ENCODE results near the gene MASP1.
"Not testable (repeated sequence)": the region's sequence is repeated elsewhere in the genome, so short reads cannot be mapped to it uniquely, and the experiment has no call there.

MASP1 gene

DNA sequence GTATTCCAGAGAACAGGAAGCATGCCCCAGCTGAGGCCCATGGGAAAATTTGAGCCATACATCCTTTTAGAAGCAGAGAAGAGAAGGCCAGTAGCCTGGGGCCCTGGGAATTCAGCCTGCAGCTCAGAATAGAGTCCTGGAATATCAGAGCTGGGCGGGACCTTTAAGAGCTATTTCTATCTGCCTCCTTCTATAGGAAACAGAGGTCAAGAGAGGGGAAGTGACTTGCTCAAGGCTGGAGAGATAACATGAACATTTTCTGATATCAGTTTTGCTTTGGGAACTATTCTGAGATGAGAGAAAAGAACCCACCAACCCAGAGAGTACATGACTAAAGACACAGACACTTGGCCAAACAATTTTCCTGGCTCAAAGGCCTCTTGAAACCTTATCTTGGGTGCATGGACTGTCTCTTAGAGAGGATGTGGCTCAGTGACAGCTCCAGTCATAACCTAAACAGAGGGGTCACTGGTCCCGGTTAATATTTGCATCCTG is 26.0 kb downstream of the MASP1 start:
- no peak for DNase-seq (ENCODE audit: low read depth in 2 of 2)

DNA sequence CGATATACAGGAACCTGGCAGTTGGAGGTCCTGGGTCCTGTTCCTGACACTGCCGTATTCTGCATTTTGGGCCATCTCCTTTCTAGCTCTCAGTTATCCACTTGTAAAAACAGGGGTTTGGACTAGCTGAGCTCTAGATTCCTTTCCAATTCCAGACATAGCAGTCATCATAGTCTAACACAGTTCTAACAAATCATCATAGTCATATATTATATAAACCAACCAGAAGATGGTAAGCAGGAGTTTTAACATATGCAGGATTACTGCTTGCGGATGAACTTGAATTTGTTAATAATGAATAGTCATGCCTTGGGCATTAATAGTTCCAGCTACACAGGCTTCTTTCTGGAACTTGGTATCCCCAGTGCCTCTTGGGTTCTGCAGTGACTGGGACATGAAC is 26.6 kb downstream of the MASP1 start:
- no peak for DNase-seq (ENCODE audit: low read depth in 2 of 2)

DNA sequence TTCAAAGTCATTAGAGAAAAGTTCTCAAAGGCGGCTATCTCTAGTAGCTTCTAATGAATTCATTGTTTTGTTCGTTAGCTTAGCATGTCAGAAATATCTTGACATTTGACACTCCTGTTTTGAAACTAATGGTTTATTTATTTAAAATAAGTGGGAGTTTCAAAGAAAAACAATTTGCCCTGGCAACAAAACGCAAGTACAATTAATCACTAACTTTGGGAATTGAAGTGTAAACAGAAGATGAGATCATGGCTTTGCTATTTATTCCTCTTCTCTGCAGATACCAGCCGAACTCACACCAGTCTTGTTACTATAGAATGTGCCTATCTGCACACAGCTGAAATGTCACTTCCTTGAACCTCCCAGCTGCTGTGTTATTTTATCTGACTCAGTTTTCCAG is 27.5 kb downstream of the MASP1 start:
- no peak for DNase-seq (ENCODE audit: low read depth in 2 of 2)

DNA sequence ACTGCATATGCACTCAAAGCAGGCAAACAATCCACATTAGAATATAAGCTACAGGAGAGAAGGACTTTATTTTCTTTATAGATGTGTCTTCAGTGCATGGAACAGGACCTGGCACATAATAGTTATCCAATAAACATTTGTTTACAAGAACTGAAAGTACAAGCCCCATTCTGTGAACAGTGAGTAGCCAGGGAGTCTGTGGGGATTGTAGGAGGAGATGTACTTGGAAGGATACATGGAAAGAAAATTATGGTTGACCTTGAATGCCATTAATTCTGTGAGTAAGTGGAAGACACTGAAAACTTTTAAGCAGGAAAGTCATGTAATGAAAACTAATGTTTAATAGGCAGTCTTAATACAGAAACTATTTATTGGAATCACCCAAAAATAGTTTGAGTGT is 28.3 kb downstream of the MASP1 start:
- no peak for DNase-seq (ENCODE audit: low read depth in 2 of 2)

DNA sequence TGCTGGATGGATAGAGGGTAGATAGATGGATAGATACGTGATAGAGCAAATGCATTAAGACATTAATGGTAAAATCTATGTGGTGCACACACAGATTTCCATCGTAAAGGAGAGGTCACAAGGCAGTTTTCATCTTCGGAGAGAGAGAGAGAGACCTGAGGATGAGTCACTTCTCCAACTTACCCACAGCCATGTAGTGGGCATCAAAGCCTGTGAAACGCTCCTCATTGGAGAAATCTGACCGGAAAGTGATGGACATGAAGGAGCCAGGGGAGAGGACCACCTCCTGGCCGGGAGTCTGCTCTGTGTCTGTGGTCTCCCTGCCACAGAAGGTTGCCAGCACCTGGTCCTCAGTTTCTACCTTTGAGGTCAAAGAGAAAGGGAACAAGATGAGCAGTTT is 29.2 kb downstream of the MASP1 start:
- no peak for DNase-seq (ENCODE audit: low read depth in 2 of 2)

DNA sequence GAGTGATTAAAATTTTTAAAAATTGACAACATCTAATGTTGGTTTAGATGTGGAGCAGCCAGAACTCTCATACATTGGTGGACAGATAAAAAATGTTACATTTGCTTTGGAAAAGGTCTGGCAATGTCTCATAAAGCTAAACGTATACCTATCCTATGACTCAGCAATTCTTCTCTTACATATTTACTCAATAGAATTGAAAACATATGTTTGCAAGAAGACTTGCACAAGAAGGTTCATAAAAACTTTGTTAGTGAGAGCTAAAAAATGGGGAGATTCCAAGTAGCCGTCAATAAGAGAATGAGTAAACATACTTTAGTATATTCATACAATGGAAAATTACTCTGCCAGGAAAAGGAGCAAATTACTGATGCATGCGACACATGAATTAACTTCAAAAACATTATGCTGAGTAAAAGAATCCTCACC is 30.0 kb downstream of the MASP1 start:
- DNase-seq (ENCODE audit: low read depth in 2 of 2): no peak

DNA sequence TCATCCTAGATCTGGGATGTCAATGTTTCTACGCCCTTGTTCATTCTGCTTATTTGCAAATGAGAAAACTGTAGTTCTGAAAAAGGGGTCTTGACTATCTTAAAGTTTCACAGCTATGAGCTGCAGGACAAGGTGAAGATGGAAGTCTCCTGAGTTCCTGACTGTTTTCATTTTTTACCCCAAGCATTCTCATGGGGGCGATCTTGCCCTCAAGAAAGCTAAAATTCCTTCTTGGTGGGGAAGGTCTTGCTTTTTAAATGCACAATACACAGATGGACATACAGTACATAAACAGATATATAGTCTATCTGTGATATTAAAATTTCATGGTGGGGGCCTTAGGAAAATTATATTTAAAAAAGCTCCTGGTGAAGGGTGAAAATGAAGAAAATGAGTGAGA is 32.4 kb downstream of the MASP1 start:
- DNase-seq (ENCODE audit: low read depth in 2 of 2): no peak

DNA sequence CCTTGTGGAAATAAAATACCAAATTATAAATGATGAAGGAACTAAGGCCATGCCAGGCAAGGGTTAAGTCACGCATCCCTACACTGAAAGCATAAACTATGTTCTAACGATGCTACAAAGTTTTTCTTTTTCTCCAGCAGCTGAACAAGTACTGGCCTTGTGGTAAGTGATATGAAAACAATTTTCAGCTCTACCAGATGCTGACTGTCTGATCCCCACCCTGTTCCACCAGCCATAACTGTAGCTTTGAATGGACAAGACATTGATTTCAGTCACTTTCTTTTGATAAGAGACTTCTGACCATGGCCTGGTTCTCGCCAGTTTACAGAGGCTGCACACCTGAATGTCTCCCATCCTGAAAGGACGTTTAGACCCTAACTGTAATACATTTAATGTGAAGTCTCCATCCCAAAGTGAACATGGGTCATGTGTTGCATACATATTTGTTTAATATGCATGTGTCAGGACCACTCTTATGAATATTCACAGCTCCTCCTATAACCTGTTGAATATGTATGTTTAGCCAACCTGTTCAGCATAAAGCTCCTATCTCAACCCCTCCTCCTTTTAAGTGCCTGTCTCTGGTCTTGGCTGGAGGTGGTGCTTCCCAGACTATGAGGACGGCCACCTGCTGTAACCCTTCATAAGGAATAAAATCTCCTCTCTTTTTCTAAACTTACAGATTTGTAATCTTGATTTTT is 33.4 kb downstream of the MASP1 start:
- no peak for DNase-seq (ENCODE audit: low read depth in 2 of 2)

DNA sequence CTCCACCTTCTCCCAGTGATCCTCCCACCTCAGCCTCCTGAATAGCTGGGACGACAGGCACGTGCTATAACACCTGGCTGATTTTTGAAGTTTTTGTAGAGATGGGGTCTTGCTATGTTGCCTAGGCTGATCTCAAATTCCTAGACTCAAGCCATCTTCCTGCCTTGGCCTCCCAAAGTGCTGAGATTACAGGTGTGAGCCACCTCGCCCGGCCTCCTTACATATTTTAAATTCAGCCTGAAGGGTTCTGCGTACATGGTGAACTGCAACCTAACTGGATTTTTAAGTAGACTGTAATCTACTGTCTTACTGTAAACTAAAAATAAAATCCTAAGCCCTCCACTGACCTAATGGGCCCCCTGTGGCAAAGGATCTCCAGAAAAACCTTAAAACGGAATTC is 34.1 kb downstream of the MASP1 start:
- no peak for DNase-seq (ENCODE audit: low read depth in 2 of 2)

DNA sequence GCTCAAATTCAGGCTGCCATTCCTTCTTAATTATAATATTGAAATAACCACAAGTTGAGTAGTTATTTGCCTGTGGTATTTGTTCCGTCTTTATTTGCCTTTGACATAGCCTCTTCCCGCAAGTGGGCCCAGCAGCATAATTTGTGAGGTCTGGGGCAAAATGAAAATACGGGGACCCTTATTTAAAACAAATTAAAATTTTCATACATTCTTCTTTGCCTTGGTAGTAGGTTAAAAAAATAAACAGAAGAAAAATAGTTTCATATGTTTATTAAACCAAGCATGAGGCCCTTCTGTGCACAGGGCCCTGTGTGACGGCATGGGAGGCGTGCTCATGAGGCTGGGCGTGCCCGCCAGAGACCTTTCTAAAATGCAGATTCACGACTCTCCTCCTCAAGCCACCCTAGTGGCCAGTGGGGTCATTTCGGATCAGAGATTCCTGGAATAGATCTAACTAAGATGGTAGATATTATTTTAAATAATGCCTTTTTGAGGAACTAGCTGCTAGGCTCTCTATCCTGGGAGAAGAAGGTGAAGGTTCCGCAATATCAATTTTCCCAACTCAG is 35.4 kb downstream of the MASP1 start:
- DNase-seq (ENCODE audit: low read depth in 2 of 2): no peak

DNA sequence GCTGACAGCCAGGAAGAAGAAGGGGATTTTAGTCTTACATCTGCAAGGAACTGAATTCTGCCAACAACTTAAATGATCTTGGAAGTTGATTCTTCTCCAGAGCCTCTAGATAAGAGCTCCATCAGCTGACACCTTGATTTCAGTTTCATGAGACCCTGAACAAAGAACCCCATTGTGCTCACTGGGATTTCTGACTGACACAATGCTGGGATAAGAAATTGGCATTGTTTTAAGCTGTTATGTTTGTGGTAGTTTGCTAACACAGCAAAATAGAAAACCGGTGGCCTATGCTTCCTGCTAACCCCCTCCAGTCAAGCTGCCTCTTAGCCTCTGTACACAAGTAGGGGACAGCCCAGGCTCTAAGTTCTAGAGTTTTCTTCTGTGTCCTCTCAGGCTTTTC is 36.2 kb downstream of the MASP1 start:
- no peak for DNase-seq (ENCODE audit: low read depth in 2 of 2)

DNA sequence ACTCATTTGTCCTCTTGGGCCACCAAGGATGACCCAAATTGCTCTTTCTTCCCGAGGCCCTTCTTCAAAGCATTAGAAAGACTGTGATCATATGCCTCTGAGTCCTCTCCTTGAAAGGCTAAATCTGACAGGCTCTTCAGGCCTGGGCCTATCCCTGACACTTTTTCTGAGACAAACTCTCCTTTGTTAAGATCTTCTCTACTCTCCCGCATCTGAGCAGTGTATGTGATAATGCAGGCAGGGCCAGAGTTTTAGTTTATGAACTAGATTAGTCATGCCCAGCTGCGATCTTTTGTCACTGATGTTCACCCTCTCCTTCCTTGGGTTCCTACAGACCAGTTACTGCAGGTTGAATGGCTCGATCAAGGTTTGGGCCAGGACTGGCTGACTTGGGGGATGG is 39.2 kb downstream of the MASP1 start:
- DNase-seq (ENCODE audit: low read depth in 2 of 2): no peak

DNA sequence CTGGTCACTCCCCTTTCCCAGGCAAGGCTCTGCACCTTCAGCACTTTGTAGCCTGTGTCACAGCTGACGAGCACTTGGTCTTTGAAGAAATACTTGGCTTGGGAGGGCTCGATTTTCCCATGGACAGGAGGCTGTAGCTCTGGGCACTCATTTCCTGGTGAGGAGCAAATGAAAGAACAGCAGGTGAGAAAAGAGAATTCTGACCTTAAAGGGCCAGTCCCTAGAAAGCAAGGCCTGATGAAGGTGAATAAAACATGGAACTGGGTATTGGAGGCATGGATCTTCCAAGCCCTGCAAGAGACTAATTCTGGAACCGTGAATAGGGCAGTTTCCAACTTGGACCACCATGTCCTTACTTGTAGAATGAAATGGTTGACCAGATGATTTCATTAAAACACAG is 39.9 kb downstream of the MASP1 start:
- no peak for DNase-seq (ENCODE audit: low read depth in 2 of 2)

DNA sequence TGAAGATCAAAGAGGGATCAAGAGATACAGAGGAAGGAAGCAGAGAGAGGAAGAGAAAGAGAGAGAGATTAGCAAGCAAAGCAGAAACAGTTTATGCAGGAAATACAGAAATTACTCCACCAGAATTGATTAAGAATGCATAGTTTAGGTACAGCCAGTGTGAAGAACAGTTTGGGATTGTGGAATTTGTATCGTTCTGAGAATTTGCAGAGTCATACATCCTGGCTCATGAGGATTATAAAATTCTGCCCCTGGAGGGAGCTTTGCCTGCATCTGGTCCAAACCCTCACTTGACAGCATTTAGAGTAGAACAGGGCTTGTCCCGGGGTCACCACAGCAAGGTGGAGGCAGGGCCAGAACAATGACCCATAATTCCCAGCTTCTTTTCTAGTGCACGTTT is 44.1 kb downstream of the MASP1 start:
- DNase-seq (ENCODE audit: low read depth in 2 of 2): no peak

DNA sequence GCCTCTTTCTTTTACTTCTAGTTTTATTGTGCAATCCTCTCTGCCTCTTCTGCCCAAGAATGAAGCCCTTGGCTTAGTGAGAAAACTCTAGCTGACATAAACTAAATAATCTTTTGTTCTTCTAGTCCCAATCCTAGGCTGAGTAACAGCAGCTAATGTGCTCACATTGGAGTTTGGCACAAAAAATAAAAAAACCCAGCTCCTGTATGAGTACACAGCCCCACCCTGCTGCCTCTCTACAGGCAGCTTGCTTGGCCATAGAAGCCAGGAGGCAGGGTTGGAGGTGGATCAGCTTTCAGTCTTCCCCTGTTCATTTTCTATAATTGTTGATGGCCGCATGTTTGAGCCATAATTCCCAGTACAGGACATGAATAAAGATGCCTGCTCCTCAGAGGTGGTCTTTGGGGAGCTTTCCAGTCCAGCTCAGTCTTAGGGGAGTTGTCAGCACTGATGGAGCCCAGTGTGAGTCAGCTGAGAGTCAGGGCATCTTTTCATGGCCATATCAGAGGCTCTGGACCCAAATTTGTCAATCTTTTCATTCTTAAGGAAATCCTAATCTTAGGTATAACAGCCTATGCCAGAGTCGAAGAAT is 47.5 kb downstream of the MASP1 start:
- DNase-seq (ENCODE audit: low read depth in 2 of 2): no peak

DNA sequence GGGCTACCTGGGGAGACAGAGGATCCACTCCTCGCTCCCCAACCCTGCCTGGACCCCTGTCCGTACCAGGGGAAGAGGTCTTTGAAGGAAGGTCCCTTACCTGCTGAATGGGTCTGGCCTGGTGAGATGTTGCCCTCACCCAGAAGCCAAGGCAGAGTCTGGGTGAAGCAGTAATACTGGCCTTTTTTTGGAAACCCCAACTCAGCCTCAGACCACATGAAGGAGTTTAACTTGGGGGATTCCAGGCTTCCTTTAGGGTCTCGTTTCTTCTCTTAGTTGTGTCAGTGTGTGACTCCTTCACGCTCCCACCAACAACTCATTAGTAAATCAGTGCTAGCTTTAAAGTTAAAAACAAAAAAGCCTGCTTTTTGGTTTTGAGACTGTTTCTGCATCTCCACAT is 48.6 kb downstream of the MASP1 start:
- DNase-seq (ENCODE audit: low read depth in 2 of 2): no peak

DNA sequence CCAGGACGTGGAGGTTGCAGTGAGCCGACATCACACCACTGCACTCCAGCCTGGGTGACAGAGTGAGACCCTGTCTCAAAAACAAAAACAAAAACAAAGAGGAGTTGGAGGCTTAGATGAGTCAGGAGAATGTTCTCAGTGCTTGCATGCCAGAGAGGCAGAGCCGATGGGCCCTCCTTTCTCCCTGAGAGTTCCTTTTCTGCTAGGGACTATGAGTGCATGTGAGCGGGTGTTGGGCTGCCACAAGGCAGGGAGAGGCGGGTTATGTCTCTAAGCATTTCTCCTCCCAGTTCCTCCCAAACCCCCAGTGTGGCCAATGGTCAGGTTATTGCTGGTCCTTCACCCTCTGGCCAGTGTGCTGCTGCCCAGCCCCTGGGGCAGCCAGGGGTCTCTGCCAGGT is 49.1 kb downstream of the MASP1 start:
- DNase-seq (ENCODE audit: low read depth in 2 of 2): no peak

DNA sequence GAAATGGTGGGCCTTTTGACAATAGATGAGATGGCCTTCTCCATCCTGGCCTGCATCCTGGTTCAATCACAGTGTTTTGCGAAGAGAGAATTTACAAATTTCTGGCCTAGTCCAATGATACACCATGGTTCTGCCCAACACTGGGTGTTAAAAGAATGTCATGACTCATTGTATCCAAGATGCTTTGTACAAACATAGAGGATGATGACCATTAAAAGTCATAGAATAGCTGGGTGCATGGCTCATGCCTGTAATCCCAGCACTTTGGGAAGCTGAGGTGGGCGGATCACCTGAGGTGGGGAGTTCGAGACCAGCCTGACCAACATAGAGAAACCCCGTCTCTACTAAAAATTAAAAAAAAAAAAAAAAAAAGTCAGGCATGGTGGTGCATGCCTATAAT is 52.7 kb downstream of the MASP1 start:
- not testable (repeated sequence) for DNase-seq (ENCODE audit: low read depth in 2 of 2)

DNA sequence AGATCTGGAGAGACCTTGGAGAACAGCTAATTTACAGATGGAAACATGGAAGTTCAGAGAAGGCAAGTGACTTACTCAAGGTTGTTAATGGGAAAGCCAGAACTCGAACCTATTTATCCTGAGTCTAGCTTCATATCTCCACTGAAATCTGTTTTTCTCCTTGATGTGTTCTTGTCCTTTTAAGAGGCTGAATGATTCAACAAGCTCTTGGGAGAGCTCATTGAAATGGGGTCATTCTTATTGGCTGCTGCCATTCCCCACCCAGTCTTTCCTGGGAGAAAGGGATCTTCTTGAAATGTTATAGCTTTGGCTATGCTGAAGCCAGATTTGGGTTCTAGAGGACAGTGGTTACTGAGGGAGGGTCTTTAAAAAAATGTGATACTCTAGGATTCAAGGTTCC is 53.3 kb downstream of the MASP1 start:
- DNase-seq (ENCODE audit: low read depth in 2 of 2): no peak

DNA sequence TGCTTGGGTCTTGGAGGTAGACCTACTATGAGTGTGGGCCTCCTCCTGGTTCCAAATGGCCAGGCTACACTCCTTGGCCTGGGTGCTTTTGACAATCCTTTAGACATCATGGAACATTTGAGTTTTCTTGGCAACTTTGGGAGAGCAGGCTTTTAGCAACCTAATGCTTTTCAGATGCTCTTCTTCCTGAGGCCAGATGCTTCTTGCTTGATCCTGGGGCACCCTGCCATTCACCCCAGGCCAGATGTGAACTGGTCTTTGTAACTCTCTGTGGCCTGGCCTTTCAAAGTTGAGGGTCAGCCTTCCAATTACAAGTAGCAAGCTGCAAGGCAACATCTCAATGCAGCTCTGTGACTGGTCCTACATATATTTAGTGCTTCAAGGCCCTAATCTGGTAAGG is 53.8 kb downstream of the MASP1 start:
- no peak for DNase-seq (ENCODE audit: low read depth in 2 of 2)

DNA sequence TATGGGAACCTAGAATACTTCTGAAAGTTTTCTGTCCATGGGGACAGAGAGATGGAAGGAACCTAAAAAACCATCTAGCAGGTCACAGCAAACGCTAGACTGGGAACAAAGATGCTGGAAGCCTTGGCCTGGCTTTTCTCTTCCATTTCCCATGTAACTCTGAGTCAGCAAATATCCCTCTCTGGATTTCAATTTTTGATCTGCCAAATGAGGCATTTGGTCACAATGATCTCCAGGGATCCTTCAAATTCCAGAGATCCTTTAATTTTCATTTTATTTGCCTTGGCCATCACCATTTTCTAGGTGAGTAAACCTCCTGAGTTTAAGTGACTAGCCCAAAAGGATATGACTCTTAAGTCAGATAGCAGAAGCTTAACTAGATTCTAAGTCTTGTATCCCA is 54.6 kb downstream of the MASP1 start:
- DNase-seq (ENCODE audit: low read depth in 2 of 2): no peak

DNA sequence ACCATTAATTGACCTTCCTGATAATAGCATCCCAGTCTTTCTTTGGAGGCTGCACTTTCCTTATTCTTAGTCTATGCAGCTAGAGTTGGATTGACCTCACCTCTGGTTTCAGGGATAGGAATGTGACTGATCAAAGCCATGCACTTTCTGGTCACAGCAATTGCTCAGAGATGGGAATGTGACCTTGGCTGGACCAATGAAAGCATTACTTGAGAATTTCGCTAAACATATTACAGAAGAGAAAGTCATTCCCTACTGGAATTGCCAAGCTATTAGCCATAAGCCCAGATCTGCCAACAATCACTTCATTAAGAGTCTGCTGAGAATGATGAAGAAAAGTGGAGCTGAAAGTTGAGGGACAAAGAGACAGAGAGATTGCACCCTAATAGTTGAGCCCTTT is 61.5 kb downstream of the MASP1 start:
- no peak for DNase-seq (ENCODE audit: low read depth in 2 of 2)

DNA sequence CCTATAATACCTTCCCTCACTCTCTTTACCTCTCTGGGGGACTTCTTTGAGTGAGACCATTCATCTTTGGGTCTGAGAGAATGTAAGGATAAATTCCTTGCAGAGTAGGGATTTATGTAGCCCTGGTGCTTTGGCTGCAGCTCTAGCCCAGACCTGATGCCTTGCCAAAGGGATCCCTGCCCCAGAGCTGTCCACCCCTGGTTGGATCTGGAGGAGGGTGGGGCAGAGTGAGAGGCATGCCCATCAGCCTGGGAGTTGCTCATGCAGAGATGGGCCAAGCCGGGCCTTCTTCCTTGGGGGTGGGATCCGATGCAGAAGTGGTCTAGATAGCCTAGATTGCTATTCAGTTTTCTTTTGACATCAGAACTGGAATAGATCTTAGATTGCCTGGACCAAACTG is 62.8 kb downstream of the MASP1 start:
- DNase-seq (ENCODE audit: low read depth in 2 of 2): no peak

Measured in stimulated activated CD8-positive, alpha-beta memory T cell treated with anti-CD3 and anti-CD28 coated beads, Interleukin-7, amount 100 ng/mL, for 1 hour (primary cell).